Head of caudate nucleus (tissue), 42 donors: ENCODE measurements around the gene TPH2.

Experiments used
- DNase-seq, 42 donors: peaks; one replicate each; pipeline versions ENCODE4 v3.0.0 to v3.0.0-alpha.2; 2020 to 2021; ENCODE audit warnings: mixed read lengths in 7 of 42
- intact Hi-C: fragments of 100-400 bp; cut with DNase I; formaldehyde crosslinking; loops from one replicate; pipeline ENCODE4 v1.15.0; 2022

TPH2 gene

DNA sequence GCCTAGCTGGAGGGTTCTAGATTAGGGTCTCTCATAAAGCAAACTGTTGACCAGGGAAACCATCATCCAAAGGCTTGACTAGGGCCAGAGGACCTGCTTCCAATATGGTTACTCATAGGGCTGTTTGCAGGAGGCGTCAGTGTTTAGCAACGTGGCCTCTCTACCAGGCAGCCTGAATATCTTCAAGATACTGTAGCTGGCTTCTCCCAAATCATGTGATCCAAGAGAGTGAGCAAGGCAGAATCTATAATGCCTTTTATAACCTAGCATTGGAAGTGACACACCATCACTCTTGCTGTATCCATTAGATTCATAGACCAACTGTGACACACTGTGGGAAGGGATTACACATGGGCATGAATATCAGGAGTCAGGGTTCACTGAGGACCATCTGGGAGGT lies 17.3 kb downstream of the TPH2 start:
- intact Hi-C loops: no loop called here
- DNase-seq: no peak

DNA sequence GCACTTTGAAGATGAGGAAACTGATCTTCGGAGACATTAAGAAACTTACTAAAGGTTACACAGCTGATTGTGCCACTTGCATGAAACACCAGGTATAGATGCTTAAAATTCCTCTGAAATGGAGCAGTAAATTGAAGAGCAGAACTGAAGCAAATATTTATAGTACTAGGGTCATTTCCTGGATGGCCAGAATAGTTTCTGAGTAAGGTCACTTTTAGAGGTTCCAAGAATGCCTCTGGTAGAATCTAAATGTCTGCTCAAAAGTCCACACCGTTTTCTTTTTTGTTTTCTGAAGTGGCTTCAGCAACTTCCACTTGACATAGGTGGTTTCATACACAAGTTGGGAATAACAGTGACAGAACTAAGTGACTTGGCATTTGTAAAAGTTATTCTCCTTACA lies 19.4 kb downstream of the TPH2 start:
- DNase-seq: no peak
- intact Hi-C loops: no loop called here

DNA sequence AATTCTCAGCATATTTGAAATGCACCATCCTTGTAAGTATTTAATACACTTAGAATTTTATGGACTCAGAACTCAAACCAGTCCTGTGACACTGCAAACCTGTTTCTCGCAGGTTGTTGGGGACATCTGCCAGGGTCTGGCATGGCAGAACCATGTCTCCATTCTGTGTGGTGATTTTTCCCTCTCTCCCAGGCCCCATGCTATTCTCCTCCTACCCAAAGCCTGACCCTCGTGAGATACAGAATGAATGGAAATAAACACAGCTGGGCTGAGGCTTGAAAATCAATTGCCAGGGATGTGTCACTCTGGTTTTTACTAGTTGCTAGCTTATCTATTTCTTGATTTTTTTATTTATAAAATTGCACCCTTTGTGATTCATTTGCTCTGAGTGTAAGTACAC lies 19.8 kb downstream of the TPH2 start:
- intact Hi-C loops: no loop called here
- no peak for DNase-seq

- DNase-seq: no peak
- intact Hi-C loops: no loop called here
Observed at GRCh38 chr12:71958993-71959578, 20.4 kb downstream of the TPH2 start.

DNA sequence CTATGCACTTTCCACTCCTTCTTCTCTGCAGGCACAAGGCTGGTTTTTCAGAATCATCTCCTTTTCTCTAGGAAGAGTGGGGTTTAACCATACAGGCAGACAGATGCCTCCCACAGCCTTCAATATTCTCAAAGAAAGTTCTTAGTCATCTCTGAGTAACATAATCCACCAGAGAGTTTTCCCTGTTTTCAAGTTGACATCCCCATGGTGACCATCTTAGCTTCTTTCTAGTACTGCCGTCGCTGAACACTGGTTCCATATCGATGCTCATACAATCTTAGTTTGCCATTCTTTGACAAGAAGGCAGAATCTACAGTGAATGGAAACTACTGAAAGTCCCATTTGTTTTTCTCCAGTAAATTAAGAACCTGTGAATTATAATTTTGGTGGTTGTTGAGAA lies 28.6 kb downstream of the TPH2 start:
- intact Hi-C loops: no loop called here
- DNase-seq: peak in 16 of 42 donors; percentile 1 to 65 (median 24)

- DNase-seq: no peak
Observed at GRCh38 chr12:71969330-71969729, 30.7 kb downstream of the TPH2 start.

GRCh38 chr12:71970031-71970430 lies 31.4 kb downstream of the TPH2 start:
- intact Hi-C loops: no loop called here
- no peak for DNase-seq

More at GRCh38 chr12:71969330-71969729, 30.7 kb downstream of the TPH2 start:
- intact Hi-C loops: no loop called here

DNA sequence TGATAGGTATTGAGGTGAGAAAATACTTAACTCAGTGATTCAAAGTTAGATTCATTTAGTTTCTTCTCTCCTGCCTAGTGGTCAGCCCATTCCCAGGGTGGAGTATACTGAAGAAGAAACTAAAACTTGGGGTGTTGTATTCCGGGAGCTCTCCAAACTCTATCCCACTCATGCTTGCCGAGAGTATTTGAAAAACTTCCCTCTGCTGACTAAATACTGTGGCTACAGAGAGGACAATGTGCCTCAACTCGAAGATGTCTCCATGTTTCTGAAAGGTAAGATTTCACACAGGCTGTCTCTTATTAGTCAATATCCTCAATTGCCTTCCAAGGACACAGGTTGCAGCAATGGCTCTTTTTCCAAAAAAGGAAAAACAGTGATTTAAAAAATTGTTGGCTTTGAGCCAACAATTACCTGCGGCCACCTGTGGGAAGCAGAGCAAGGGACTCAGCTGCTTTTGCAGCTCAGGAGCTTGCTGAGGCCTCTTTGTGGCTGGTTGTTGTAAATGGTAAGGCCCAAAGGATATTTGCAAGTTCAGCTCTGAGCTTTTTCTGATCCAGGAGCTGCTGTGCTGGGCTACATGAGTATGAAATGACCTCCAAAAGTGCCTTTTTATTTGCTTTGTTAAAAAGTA lies 33.9 kb downstream of the TPH2 start:
- intact Hi-C loops: no loop called here
- DNase-seq: no peak

GRCh38 chr12:71973687-71974086 lies 35.0 kb downstream of the TPH2 start:
- no peak for DNase-seq
- intact Hi-C loops: no loop called here

DNA sequence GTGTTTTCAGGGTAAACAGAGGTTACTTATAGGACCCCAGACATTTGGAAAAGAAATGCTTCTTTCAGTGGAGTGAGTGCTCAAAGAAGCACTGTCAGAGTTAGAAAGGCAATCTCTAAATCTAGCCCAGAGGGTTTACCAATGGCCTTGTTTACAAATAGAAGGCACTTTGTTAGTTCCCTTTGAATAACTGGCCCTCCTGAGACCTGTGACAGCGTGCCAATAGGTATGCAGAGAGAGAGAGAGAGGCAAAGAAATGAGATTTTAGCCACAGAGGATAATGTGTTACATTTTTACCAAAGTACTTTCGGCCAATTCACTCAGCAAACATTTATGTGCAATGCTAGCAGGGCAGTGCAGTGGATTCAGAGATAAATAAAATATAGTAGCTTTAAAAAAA lies 41.9 kb downstream of the TPH2 start:
- intact Hi-C loops: no loop called here
- no peak for DNase-seq

DNA sequence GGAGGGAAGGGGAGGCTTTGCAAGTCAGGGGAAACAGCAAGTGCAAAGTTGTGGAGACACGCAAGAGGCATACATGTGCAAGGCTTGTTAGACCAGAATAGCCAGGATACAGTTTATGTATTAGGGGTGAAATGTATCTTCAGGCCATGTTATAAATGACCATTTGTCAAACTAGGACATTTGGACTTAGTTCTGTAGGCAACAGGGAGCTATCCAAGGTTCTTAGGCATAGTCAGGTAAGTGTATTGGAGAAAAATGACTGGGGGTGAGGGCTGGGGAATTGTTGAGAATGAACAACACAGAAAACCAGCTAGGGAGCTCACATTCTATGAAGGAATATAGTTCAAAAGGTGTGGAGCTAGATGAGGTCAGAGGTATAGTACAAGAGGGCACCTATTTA lies 42.5 kb downstream of the TPH2 start:
- intact Hi-C loops: no loop called here
- no peak for DNase-seq

GRCh38 chr12:71994715-71995114 lies 56.1 kb downstream of the TPH2 start:
- DNase-seq: no peak
- intact Hi-C loops: no loop called here

GRCh38 chr12:71999795-72000194 lies 61.1 kb downstream of the TPH2 start:
- intact Hi-C loops: no loop called here
- no peak for DNase-seq

DNA sequence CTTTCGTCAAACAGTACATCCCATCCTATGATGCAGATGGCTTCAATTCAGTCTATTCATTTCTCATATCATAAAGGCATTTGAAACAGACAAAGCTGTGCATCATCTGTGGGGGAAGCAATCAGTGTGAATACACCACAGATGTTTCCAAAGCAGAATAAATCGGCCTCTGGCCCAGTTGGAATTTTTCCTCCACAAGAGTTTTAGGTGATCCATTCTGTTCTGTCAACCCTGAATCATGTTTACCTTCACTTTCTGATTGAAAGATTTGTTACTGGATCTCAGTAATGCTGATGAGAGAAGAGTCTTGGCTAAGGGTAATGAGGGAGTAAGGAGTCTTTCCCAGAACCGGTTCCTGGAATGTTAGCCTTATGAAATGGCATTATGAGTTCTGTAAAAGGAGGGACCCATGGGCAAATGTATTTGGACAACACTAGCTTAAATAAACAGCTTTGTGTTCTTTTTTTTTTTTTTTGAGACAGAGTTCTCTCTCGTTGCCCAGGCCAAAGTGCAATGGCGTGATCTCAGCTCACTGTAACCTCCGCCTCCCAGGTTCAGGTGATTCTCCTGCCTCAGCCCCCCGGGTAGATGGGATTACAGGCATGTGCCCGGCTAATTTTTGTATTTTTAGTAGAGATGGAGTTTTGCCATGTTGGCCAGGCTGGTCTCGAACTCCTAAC lies 62.5 kb downstream of the TPH2 start:
- intact Hi-C loops: no loop called here
- DNase-seq: no peak

DNA sequence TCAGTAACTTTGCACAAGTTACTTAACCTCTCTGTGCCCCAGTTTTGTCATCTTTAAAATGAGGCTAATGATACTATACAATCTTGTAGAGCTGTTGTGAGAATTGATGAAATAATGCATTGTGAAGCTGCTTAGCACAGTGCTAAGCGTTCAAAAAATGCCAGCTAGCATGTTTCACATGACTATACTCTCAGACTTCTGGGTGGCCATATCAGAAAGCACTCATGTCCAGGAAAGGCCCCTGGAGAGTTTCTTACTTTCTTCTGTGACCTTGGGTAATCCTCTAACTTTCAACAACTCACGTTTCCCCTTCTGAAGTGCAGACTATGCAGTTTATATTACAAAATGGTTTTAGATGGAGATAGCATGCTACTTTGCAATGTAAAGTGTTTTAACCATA lies 68.1 kb downstream of the TPH2 start:
- DNase-seq: no peak
- intact Hi-C loops: no loop called here

GRCh38 chr12:72010356-72010755 lies 71.7 kb downstream of the TPH2 start:
- no peak for DNase-seq
- intact Hi-C loops: no loop called here

GRCh38 chr12:72011374-72011773 lies 72.7 kb downstream of the TPH2 start:
- intact Hi-C loops: no loop called here
- DNase-seq: no peak

- DNase-seq: no peak
- intact Hi-C loops: no loop called here
Observed at GRCh38 chr12:72012874-72013273, 74.2 kb downstream of the TPH2 start.

DNA sequence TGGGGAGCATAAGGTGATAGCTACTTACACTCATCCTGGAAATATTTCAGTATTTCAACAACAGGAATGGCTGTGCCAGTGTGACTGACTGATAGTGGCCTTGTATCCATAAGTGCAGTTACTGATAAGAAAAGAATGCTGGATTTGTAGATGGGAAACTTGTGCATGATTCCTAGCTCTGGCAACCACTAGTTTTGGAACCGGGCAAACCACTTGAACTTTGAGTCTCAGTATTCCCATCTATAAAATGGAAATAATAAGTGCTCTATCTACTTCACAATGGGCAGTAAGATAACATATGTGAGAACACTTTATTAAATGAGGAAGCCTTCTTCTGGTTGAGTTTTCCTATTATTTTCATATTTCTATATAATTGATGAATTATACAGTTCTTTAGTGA lies 77.2 kb downstream of the TPH2 start:
- intact Hi-C loops: no loop called here
- no peak for DNase-seq

DNA sequence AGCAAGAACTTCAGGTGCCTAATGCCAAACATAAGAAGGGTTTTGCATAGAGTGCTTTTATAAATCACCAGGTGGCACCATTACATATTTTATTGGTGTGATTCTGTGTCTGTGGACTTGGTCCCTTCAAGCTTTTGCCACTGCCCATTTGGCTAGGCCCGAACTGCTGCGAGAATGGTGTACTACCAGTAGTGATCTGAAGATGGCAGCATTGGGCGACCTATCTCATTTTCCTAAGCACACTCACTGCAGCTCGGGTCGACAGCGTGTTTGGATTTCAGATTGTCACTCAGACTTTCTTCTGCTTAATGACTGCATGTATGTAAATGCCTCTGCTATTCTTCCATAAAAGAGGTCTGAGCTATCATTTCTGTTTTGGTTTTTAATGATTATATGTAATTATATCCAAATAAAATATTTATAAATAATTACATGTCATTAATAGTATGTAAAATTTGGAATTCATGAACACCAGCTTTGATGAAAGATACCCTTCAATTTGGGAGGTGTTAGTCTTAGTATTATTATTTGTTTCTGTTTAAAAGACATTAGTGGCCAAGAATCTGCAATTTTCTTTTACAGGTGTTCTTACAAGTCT lies 78.5 kb downstream of the TPH2 start:
- intact Hi-C loops: no loop called here
- peak; percentile 50 to 91 (median 80) for DNase-seq

GRCh38 chr12:72018036-72018435 lies 79.4 kb downstream of the TPH2 start:
- no peak for DNase-seq
- intact Hi-C loops: no loop called here
